SH-SY5Y (cell line): ENCODE data around the gene VSTM2B.

Experiments used
- GATA2 ChIP-seq: IDR thresholded peaks from 2 replicates; pipeline ENCODE4 v1.6.1; 2011; ENCODE audit warnings: mild to moderate bottlenecking, low read depth, low read length
- GATA3 ChIP-seq: IDR thresholded peaks from 2 replicates; pipeline ENCODE4 v1.6.1; 2011; ENCODE audit warnings: low read depth, mild to moderate bottlenecking, low read length, moderate library complexity

VSTM2B gene

DNA sequence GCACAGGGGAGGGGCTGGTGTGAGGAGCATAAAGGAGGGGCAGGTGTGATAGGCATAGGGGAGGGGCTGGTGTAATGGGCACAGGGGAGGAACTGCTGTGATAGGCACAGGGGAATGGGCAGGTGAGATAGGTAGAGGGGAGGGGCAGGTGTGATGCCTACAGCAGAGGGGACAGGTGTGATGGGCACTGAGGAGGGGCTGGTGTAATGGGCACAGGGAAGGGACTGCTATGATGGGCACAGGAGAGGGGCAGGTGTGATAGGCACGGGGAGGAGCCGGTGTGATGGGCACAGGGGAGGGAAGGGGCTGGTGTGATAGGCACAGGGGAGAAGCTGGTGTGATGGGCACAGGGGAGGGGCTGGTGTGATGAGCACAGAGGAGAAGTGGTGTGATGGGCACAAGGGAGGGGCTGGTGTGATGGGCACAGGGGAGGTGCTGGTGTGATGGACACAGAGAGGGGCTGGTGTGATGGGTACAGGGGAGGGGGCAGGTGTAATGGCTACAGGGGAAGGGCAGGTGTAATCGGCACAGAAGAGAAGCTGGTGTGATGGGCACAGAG is 40.8 kb downstream of the VSTM2B start:
- no peak for TF ChIP-seq GATA3
- no peak for TF ChIP-seq GATA2

DNA sequence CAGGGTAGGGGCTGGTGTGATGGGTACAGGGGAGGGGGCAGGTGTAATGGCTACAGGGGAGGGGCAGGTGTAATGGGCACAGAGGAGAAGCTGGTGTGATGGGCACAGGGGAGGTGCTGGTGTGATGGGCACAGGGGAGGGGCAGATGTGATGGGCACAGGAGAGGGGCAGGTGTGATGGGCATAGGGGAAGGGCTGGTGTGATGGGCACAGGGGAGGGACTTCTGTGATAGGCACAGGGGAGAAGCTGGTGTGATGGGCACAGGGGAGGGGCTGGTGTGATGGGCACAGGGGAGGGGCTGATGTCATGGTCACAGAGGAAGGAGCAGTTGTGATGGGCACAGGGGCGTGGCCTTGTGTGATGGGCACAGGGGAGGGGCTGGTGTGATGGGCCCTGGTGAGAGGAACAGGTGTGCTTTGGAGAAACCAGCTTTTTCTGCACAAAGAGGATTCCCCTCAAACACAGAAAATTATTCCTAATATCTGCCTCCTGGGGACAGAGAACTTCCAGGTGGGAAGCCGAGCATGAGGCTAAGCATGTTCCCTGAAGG is 41.6 kb downstream of the VSTM2B start:
- no peak for TF ChIP-seq GATA3

DNA sequence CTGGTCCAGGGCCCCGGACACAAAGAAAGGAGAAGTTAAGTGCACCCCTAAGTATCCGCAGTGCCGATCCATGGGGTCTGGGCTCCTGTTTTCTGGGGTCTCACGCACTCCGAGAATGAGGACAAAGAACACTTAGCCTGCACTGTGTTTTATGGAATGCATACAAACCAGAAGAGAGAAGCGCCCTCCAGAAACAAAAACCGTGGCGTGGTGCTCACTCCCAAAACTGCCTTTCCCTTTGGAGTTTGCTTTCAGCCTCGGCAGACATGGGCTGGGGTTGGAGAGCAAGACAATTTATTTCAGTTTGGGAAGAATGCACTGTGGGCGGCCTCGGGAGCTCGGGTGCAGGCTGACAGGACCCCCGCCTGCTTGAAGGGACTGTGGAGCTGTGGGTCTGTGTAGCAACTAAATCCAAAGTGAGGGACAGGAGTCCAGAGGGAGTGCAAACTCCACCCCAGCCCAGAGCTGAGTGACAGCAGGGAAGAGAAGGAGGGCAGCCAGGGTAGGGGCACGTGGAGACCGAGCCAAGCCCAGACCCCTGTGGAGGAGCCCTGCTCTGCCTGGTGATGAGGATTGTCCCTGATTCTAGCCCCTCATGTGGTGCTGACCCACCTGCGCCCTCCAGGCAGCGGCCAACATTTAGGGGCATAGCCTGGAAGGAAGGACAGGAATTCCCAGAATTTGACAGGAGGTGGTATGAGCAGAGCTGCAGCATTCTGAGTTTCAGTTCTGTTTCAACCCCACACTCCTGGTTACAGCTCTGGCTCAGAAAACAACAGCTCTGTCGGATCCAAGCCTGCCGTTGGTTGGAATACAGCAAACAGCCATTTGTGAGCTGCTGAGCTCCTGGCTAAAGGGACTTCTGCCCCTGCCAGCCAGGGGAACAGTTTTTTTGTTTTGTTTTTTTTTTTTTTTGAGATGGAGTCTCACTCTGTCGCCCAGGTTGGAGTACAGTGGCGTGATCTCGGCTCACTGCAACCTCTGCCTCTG is 42.5 kb downstream of the VSTM2B start:
- TF ChIP-seq GATA2 (no peak), GATA3 (no peak)

DNA sequence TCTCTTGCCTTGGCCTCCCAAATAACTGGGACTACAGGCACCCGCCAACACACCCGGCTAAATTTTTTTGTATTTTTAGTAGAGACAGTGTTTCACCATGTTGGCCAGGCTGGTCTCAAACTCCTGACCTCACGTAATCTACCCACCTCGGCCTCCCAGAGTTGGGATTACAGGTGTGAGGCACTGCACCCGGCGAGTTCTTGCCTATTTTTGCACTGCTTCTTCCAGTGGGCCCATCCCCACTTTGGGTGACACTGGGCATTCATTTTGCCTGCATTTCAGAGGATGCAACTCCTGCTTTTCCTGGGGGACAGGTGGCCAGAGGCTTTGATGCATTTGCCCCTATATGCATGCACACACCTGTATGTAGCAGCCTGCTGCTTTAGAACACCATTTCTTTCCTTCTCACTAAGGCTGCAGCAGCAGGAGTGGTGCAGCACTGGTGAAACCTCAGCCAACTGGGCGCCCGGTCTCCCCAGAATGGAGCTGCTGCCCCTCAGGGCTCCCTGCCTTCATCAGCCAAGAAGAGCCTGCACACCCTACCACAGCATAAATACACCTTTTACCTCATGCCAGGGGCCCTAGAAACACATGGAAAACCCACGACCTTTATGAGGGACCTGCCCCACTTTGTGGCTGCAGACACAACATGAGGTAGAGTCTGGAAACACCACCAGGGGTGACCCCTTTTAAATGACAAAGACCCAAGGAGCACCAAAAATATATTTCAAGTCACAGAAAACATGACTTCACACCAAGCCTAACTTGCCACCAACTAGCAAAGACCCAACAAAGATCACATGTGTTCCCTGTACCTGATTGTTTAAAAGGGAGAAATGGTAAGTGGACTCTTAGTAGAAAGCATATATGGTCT is 43.5 kb downstream of the VSTM2B start:
- TF ChIP-seq GATA2: no peak
- TF ChIP-seq GATA3: no peak

DNA sequence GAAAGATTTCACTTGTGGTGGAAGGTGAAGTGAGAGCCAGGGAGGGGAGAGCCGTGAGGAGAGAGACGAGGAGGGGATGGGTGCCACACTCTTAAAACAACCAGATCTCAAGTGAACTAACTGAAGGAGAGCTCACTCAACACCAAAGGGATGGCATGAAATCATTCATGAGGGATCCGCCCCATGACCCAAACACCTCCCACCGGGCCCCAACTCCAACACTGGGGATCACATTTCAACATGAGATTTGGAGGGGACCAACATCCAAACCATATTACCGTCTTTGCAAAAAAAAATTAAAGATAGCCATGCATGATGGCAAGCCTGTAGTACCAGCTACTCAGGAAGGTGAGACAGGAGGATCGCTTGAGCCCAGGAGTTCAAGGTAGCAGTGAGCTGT is 45.4 kb downstream of the VSTM2B start:
- no peak for TF ChIP-seq GATA3
- no peak for TF ChIP-seq GATA2

DNA sequence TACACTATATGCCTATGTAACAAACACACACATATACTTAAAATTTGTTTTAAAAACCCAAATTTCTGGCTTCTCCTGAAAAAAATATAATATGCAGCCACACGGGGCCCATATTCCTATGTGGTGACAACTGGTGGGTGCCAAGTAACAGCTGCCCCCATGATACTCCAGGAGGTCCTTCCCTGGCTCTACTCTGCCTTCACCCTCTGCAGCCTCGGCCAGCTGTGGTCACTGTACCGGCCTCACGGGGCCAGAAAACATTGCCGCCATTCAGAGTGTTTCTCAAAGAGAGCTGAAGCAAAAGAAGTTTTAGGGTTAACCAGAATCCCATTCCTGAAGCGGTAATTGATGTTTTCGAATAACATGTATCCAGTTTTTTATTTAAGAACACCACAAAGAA is 47.7 kb downstream of the VSTM2B start:
- no peak for TF ChIP-seq GATA3
- no peak for TF ChIP-seq GATA2

DNA sequence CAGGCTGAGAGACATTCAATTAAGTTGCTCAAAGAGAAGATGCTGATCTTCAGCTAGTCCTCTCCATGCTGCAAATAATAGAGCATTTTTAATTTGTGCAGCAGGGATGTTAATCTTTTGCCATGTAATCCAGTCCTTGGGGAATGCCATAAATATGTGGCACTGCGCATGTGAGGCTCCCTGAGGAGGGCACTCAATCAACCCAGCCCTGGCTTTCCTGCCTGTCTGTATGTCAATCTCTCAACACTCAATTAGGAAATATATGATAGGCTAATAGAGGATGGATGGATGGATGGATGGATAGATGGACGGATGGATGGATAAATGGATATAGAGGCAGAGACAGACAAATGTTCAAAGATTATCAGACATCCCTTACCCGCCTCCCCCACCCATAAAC is 48.7 kb downstream of the VSTM2B start:
- TF ChIP-seq GATA3 (no peak), GATA2 (no peak)

DNA sequence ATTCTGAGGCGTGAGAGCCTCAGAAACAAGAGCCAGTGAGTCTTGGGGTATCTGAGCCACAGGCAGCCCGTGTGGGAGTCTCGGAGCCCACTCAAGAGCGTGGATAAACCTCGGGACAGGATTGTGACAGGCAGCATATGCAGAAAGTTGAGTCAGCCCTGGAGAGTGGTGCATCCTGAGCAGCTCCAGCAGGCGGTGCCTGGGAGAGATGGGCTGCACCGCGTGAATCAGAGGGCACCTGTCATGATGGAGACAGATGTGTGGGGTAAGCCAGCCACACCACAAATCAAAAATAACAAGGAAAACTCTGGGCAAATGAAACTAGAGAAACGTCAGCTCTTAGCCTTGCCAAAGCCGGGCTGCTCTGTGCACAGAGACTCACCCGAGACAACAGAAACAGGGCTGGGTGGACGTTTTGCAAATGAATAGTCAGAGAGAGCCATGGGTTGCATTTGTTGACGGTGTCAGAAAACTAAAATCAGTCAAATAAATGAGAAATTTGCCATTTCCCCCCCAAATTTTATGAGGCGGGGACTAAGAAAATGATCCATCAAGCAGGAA is 50.3 kb downstream of the VSTM2B start:
- TF ChIP-seq GATA2 (no peak), GATA3 (no peak)

DNA sequence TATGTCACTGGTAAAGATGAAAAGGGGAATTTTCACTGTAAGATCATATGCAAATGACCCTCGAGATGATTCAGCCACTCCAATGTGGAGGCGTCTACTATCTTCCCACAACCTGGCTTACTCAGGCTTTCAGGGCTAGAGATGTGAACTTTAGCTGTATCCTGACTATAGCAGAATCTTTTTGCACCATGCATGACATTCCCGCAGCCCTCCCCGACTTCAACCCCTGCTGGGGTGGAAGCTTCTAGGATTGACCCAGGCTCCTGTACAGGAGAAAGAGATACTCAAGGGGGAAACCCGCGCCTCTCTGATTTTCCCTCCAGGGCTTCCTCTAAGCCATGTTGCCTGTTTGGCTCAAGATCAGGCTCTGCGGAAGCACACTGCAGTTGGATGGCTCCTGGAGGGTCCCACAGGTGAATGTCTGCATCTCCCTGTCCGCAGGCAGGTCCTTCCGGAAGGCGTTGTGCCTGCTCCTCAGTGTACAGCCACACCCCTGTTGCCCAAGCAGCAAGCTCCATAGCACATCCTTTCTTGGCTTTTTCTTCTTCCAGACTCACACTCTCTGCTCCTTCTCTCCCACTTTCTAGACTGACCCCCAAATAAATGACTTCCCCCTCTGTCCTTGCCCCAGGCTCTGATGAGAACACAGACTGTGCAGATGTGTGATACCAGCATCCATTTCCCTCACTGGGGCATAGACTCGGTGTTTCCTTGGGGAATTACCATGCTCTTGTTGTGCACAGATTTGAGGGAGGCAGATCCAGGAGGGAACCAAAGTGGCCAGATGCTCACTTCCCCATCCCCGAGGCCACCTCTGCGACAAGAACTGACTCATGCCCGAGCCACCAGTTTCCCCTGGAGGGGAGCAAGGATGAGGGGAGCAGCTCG is 51.2 kb downstream of the VSTM2B start:
- no peak for TF ChIP-seq GATA3
- no peak for TF ChIP-seq GATA2

DNA sequence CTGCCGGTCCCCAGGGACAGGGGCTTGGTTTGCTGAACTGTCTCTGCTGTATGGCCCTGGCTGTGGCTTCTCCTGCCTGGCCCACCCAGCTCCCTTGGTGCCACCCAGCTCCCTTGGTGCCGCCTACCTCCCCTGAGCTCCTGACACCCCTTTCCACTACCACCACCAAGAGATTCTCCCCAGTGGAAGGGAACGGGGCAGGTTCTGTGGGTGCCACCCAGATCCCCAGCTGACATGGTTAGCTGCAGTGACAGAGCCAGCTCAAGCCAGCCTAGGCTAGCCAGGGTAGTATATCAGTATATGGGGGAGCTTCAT is 51.8 kb downstream of the VSTM2B start:
- no peak for TF ChIP-seq GATA2
- TF ChIP-seq GATA3: no peak

DNA sequence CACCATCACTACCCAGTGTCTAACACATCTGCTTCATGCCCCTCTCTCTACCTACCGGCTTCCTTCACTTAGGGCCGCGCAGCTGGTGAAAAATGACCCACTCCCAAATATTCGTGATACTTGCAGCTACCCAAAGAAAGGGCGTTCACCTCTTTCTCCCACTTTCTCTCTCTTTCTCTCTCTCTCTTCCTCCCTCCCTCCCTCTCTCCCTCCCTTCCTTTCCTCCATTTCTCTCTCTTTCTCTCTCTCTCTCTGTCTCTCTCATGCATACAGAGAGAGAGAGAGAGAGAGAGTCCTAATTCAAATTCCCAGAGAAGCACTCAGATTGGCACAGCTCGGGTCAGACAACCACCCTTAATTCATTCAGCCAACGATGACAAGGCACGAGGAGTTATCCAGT is 52.6 kb downstream of the VSTM2B start:
- TF ChIP-seq GATA3: no peak
- no peak for TF ChIP-seq GATA2

DNA sequence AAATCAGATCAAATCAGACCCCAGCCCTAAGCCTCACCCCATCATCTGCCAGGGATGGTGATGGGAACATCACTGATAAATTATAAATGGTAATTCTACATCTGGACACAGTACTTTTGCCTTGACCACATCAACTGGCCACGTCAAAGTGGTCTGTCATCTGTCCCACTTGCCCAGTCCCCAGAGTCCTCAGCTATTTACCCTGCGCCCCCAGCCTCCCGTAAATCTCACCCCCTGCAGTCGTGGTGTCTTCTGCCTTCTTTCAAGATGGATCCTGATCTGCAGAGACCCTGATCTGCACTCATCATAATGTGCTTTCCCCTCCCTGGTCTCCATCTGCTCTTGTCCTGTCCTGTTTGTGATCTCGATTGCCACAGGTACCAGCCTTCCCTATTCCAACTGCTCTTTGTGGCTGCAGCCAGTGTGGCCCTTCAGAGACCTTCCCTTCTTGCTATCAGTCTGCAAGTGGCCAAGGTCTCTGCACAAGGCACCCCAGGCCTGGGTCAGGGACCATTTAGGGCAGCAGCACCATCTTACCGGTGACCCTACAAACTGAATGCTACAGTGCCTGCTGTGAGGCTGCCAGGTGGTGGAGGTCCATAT is 53.6 kb downstream of the VSTM2B start:
- TF ChIP-seq GATA3: no peak
- no peak for TF ChIP-seq GATA2

DNA sequence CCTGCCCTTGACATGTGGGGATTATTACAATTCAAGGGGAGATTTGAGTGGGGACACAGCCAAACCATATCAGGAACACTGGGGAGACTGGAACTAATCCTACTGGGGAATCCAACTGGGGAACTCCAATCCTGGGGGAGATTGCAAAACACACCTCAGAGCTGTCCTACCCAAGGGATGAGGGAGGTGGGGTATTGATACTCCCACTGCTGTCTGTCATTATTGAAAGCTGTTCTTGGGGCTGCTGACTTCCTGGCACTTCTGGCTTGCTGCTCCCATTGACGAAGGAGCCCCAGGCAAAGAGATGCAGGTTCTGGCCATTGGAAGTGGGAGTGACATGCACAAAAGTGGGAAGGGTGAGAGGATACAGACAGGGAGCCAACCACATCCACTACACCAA is 55.6 kb downstream of the VSTM2B start:
- TF ChIP-seq GATA3 (no peak), GATA2 (no peak)

DNA sequence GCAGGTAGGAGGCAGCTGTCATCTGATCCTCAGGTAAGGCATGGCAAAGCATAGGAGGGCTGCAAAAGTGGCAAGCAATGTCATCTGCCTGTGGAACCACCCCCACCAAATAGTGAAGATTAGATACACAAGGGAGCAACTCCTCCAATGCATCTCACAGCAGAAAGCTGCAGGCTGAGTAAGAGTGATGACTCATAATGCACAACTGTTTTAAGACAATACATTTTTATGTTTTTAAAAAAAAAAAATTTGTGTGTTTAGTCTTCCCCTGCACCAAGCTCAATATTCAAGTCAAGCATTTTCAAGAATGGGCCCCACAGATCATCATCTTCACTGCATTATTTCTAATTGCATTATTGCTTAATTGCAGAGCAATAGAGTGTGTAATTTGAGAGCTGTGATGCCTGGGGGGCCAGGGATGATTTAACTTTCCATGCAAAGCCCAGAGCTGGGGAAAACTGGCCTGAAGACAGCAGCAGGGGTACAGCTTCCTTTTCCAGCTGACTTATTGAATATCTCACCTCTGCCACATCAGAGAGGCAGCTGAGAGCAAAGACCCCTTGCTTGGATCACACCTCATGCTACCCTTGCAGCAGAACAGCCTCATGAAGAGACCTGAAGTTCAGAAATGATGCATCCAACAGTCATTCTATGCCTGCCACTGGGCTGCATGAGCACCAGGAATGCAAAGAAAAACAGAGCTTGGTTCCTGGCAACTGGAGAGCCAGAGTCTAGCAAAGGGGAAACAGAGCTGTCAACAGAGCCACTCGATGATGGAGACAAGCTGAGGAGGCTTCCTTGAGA is 57.6 kb downstream of the VSTM2B start:
- TF ChIP-seq GATA3: no peak
- no peak for TF ChIP-seq GATA2
